Stimulated activated CD4-positive, alpha-beta T cell treated with anti-CD3 and anti-CD28 coated beads, Interleukin-4, amount 100 ng/mL, for 24 hours (primary cell): ENCODE measurements around the gene MFN2.

Experiments
- DNase-seq: peaks from one replicate; pipeline ENCODE4 v3.0.0-alpha.2; 2020

Gene MFN2

DNA sequence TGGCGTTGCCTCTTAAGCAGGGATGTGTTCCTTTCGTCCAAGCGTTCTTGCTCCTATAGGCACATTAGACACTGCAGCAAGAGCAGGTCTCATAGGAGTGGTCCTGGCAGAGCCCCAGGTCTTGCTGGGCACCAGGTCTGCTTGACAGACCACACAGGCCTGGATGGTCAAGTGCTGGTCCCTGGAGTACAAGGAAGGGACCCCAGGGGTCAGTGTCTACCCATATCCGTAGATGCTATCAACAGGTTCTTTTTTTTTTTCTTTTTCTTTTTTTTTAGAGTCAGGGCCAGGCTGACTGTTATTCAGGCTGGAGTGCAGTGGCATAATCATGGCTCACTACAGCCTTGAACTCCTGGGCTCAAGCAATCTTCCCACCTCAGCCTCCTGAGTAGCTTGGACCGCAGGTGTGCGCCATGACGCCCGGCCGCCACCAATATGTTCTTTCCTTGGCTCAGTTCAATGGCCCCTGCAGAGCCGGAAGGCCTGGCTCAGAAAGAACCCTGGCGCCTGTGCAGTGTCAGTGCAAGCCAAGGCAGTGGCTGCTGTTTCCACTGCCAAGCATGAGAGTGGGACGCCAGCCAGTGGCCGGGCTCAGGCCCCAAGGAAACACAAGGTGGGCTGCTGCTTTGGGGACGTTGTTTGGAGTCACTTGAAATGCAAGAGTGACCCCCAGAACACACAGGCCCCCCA is 72.9 kb downstream of the MFN2 start:
- DNase-seq = no peak

DNA sequence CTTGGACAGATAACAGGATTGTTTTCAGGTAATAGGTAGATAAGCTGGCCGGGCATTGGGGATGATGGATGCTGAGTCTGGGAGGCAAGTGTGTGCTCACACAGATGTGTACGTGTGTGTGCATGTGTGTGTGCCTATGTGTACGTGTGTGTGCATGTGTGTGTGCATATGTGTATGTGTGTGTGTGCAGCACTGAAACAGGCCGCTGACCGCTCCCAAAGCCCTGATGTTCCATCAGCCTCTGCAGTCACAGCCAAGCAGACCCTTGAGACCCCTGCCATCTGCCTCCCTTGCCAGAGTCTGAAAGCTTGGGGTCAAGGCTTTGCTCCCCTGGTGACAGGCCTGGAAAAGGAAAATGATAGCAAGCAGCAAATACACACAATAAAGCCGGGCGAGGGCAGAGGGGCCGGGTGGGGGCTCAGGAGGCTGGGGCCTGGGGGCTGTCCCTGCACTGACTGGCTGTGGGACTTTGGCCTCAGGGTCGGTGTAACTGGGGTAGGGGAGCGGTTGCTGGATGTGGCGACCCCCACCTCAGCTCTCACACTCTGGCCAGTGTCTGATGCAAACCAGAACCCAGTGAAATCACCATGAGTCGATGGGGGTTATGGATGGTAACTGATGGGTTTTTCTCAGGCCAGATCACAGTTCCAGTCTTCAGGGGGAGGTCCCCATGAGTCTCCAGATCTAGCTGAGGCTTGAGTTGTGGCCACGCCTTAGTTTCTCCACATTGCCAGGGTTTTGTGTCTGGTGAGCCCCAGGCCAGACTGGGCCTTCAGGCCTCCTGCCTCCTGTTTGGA is 73.7 kb downstream of the MFN2 start:
- no peak for DNase-seq

DNA sequence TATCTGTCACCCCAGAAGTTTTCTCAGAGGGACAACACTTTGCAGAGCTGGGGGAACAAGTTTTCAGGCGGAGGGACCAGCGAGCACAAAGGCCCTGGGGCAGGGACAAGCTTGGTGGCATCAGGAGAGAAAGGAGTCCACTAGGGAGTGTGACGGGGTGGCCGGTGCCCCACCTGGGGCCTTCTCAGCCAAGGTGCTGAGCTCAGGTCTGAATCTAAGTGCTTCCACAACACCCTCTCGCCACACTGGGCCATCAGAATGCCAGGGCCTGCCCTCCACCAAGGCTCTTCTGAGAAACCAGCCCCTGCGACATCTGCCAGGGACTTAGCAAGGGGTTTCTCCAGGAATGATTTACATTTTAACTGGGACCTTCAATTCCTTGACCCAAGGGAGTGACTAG is 75.0 kb downstream of the MFN2 start:
- DNase-seq = no peak

DNA sequence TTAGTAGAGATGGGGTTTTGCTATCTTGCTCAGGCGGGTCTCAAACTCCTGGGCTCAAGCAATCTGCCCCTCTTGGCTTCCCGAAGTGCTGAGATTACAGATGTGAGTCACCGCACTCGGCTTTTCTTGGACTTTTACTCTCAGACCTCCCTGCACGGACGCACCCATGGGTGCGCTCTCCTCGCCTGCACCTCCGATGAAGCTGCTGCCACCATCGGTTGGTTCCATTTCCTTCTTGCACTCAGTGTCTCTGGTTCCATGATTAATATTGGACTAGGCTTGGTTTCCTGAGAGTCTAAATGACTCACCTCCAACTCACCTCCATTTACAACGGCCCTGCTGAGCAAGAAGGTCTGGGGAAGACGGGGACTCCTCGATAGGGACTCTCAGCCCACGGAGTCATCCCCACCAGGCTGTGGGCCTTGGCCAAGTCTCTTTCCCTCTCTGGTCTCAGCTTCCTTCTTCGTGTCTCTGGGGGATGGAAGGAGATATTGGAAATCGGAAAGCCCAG is 76.1 kb downstream of the MFN2 start:
- peak; percentile 33 for DNase-seq

DNA sequence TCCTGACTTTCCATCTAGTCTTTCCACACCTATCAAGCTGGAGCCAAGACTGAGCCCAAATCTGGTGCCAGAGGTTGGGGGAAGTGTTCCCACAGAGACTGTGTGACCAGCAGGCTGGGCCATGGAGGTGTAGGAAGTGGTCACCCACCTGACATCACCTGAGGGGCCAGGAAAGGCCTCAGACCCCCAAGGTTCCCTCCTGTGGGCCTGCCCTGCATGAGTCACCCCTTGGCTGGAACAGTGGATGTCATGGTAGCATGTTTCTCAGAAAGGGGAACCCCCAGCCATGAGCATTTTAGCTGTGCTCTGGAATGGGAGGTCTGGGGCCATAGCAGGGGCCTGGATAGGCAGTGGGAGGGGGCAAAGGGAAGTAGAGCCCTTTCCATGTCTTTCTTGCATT is 77.1 kb downstream of the MFN2 start:
- DNase-seq = peak; percentile 41

DNA sequence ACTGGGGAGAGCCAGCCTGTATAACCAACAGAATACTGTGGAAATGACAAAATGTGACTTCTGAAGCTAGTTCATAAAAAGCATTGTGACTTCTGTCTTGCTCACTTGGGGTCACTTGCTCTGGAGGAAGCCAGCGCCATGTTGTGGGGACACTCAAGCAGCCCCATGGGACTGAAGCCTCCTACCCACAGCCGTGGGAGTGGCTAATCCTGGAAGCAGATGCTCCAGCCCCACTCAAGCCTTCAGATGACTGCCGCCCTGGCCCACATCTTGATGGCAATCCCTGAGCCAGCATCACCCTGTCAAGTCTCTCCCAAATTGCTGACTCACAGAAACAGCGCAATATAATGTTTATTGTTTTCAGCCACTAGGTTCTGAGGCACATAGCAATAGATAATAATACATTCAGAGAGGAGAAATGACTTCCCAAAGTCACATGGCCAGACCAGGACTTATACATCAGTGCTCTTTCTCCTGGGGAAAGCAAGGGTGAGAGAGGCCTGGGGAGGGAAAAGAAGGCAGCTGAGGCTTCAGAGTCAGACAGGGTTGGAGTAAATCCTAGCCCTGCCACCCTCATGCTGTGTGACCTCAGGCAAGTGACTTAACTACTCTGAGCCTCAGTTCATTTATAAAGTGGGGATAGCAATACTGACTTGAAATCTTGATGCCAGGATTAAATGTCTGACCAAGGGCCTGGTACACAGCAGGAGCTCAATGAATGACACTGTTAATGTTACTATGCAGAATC is 77.9 kb downstream of the MFN2 start:
- no peak for DNase-seq

DNA sequence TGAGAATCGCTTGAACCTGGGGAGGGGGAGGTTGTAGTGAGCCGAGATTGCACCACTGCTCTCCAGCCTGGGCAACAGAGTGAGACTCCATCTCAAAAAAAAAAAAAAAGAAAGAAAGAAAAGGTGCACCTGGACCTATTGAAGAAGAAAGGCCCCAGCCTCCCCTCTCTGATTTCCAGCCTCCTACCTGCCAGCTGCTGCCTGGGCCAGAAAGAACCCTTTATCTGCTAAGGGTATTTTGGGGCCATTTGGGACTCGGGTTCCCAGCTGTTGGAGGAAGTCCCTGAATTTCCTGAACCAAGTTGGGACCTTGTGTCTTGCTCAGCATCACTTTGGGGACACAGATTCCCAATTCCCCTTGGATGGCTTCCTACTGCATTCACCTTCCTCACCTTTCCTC is 79.0 kb downstream of the MFN2 start:
- no peak for DNase-seq

DNA sequence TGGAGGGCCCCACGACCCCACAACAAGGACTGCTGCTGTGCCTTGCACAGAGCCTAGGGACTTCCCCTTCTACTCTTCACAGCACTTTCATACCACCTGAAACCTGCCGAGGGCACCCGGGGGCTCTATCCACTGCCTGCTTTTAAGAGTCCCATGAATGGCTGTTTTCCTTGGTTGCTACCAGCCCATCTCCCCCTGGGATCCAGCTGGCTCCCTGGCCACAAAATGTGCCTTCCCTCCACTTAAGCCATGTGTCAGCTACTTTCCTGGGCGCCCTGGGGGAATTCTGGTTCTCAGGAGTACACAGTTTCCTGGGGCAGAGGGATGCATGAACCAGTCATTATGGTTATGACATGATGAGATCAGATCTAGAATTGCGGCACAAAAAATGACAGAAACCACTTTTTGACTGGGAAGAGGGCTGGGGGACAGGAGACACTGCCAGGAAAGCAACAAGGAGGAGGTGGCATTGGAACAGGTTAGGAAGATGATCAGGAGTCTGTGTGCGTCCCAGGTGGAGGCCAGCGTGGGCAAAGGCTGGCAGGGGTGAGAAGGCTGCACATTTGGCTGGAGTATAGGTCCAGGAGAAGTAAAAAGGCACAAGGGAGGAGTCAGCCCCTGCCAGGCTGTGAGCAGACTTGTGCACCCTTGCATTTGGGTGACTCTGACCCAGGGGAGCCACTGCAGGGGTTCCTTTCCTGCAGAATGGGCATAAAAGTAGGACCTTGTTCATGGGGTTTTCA is 79.6 kb downstream of the MFN2 start:
- peak; percentile 31 for DNase-seq

DNA sequence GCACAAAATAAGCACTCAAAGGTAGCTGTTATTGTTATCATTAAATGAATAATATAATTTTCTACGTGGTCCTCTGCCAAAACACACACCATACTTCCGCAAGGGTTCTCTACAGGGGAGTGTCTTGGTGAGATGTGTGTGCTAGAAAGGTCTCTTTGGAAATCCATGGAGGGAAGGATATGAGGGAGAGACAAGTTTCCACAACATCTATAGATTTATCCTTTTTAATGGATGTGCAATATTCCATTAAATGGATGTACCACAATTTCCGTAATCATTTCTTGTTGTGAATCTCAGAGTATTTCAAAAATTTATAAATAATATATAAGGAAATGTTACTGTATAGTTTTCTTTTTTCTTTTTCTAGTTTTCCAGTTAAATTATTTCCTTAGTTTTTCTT is 80.3 kb downstream of the MFN2 start:
- no peak for DNase-seq
